Calu3 (cell line): ENCODE data around the gene BTBD7. TPM values are rescaled to one million over a fixed set of nuclear protein-coding genes. Genes with fewer than 3 reads are reported as not detected.
"Not testable (repeated sequence)": the region's sequence is repeated elsewhere in the genome, so short reads cannot be mapped to it uniquely, and the experiment has no call there.

Source experiments
- BruUV-seq: library from RNA; stranded (reverse); fragments of 400-500 nt; replicated peaks from 2 replicates; lab custom pipeline; 2021; lab: Mats Ljungman, UMichigan
- CTCF ChIA-PET: fragments of 300-600 bp; sonication (Branson Sonifier 250); formaldehyde crosslinking; loops from one replicate; lab custom pipeline; 2022; ENCODE audit warnings: antibody characterized with exemption; lab: Charles Lee
- DNase-seq: peaks from one replicate; pipeline ENCODE4 v3.0.0; 2022
- H3K27ac Mint-ChIP-seq: one replicate; pipeline ENCODE4 v1.8.0; 2022; ENCODE audit warnings: mixed read lengths; ENCODE audit not compliant: unreplicated experiment
- H3K27me3 Mint-ChIP-seq: one replicate; pipeline ENCODE4 v1.8.0; 2022; ENCODE audit warnings: mixed read lengths; ENCODE audit not compliant: unreplicated experiment
- H3K36me3 Mint-ChIP-seq: one replicate; pipeline ENCODE4 v1.8.0; 2022; ENCODE audit warnings: mild to moderate bottlenecking, moderate library complexity, mixed read lengths; ENCODE audit not compliant: insufficient read depth, unreplicated experiment
- H3K4me1 Mint-ChIP-seq: one replicate; pipeline ENCODE4 v1.8.0; 2022; ENCODE audit warnings: mild to moderate bottlenecking, low read depth, mixed read lengths; ENCODE audit not compliant: unreplicated experiment
- H3K4me3 Mint-ChIP-seq: one replicate; pipeline ENCODE4 v1.8.0; 2022; ENCODE audit warnings: mild to moderate bottlenecking, low read depth, moderate library complexity, mixed read lengths; ENCODE audit not compliant: unreplicated experiment
- H3K9me3 Mint-ChIP-seq: one replicate; pipeline ENCODE4 v1.8.0; 2022; ENCODE audit warnings: low read depth, mixed read lengths; ENCODE audit not compliant: unreplicated experiment
- CTCF ChIP-seq: fragments of 200-600 bp; IDR thresholded peaks from one replicate; pipeline ENCODE4 v1.8.0; 2022; ENCODE audit warnings: antibody characterized with exemption; ENCODE audit not compliant: unreplicated experiment
- intact Hi-C: fragments of 100-400 bp; cut with micrococcal nuclease; formaldehyde crosslinking; loops from one replicate; pipeline ENCODE4 v1.10.0; 2022; ENCODE audit not compliant: unreplicated experiment
- total RNA-seq: library from RNA; stranded (reverse); gene quantifications from 2 replicates; pipeline ENCODE4 v1.2.3, GENCODE V29; 2022

The BTBD7 gene
- total RNA-seq, 1 experiment from 2014 or later, result 42.0 TPM

- H3K4me3 Mint-ChIP-seq, result no peak overlapping the region
- H3K27ac Mint-ChIP-seq, result no peak overlapping the region
- no peak for DNase-seq
- H3K9me3 Mint-ChIP-seq, result no peaks in the 10 kb centered on the region
- no peaks in the 10 kb centered on the region for H3K4me1 Mint-ChIP-seq
- BruUV-seq, result no TSS peak
- intact Hi-C loops, result no loop called here
- TF ChIP-seq CTCF, result no peak
- CTCF ChIA-PET, result no interaction called here
- no peaks in the 10 kb centered on the region for H3K36me3 Mint-ChIP-seq
- peaks cover 23% of the 10 kb centered on the region for H3K27me3 Mint-ChIP-seq
These were observed 42.9 kb upstream of the BTBD7 start for GRCh38 chr14:93375673-93376156.

- DNase-seq, result no peak
These were observed 37.0 kb upstream of the BTBD7 start for GRCh38 chr14:93369713-93370266.

GRCh38 chr14:93368996-93369712 is 36.3 kb upstream of the BTBD7 start:
- CTCF ChIA-PET, result no interaction called here

More at GRCh38 chr14:93369713-93370266, 37.0 kb upstream of the BTBD7 start:
- peaks cover 7% of the 10 kb centered on the region for H3K4me1 Mint-ChIP-seq
- no peaks in the 10 kb centered on the region for H3K27me3 Mint-ChIP-seq
- BruUV-seq, result no TSS peak
- H3K4me3 Mint-ChIP-seq, result no peak overlapping the region
- no peak for TF ChIP-seq CTCF
- no peak overlapping the region for H3K27ac Mint-ChIP-seq
- CTCF ChIA-PET, result no interaction called here
- H3K9me3 Mint-ChIP-seq, result no peaks in the 10 kb centered on the region
- intact Hi-C loops, result no loop called here
- no peaks in the 10 kb centered on the region for H3K36me3 Mint-ChIP-seq

GRCh38 chr14:93354873-93355272 is 22.0 kb upstream of the BTBD7 start:
- intact Hi-C loops, result not testable (repeated sequence)

More at GRCh38 chr14:93368996-93369712, 36.3 kb upstream of the BTBD7 start:
- peaks cover 7% of the 10 kb centered on the region for H3K4me1 Mint-ChIP-seq
- no peaks in the 10 kb centered on the region for H3K9me3 Mint-ChIP-seq
- intact Hi-C loops, result no loop called here
- no peak overlapping the region for H3K27ac Mint-ChIP-seq
- no peaks in the 10 kb centered on the region for H3K36me3 Mint-ChIP-seq
- no peak for TF ChIP-seq CTCF
- no peak overlapping the region for H3K4me3 Mint-ChIP-seq
- DNase-seq, result no peak
- H3K27me3 Mint-ChIP-seq, result no peaks in the 10 kb centered on the region
- no TSS peak for BruUV-seq

GRCh38 chr14:93348292-93348691 is 15.5 kb upstream of the BTBD7 start:
- Mint-ChIP-seq H3K27ac (no peak overlapping the region), H3K4me1 (no peaks in the 10 kb centered on the region), H3K36me3 (no peaks in the 10 kb centered on the region), H3K4me3 (no peak overlapping the region), H3K27me3 (peaks cover 4% of the 10 kb centered on the region), H3K9me3 (no peaks in the 10 kb centered on the region)
- no peak for TF ChIP-seq CTCF
- DNase-seq, result no peak
- no TSS peak for BruUV-seq
- intact Hi-C loops, result no loop called here
- CTCF ChIA-PET, result no interaction called here

More at GRCh38 chr14:93354873-93355272, 22.0 kb upstream of the BTBD7 start:
- H3K36me3 Mint-ChIP-seq, DNase-seq, BruUV-seq, H3K27ac Mint-ChIP-seq, H3K4me1 Mint-ChIP-seq, H3K4me3 Mint-ChIP-seq, CTCF ChIA-PET, H3K9me3 Mint-ChIP-seq: not testable (repeated sequence)
- H3K27me3 Mint-ChIP-seq, result peaks cover 15% of the 10 kb centered on the region
